T-helper 2 cell (primary cell): ENCODE results near the gene TAF1C.

ENCODE experiments used
- DNase-seq, 5 experiments: peaks; one replicate each; pipeline versions ENCODE4 v3.0.0 to v3.0.0-alpha.2; 2012 to 2022

The TAF1C gene

DNA sequence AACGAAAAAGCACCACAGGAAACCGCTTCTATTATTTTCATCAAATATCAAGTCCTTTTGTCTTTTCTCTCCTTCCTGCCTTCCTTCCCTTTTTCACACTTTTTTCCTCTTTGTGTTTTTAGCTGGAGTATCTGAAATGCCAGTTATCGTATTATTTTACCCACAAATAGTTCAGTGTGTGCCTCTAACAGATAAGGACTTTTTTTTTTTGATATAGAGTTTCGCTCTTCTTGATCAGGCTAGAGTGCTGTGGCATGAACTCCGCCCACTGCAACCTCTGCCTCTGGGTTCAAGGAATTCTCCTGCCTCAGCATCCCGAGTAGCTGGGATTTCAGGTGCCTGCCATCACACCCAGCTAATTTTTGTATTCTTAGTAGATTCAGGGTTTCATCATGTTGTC, 31.1 kb downstream of the TAF1C start:
- no peak for DNase-seq

DNA sequence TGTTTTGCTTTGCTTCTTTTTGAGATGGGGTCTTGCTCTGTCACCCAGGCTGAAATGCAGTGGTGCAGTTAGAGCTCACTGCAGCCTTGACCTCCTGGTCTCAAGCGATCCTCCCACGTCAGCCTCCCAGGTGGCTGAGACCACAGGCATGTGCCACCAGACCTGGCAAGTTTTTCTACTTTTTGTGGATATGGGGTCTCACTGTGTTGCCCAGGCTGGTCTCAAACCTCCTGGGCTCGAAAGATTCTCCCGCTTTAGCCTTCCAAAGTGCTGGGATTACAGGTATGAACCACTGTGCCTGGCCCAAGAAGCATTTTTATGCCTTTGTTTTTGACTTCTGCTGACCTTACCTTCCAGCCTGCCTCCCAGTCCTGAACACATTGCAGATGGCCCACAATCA, 31.6 kb downstream of the TAF1C start:
- DNase-seq, result no peak

DNA sequence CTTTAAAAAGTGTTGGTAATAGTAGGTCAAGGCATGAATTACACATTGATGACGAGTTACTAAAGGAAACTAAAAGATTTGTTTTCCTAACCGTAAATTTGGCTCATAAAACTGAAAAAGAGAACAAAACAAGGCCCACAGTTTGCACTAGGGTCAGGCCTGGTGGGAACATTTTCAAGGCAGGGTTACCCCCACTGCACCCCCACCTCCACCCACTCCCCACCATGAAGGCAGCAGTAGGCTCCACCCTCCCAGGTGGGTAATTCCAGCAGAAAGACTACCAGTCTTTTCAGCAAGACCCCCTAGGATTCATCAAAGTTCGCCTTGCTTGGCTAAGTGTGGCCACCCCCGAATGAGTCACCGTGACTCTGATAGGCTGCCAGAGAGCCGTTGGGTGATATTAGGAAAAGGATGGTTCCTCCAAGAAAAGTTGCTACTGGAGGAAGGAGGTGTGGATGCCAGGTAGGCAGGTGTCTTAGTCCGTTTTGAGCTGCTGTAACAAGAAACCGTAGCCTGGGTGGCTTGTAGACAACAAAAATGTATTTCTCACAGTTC, 33.1 kb downstream of the TAF1C start:
- DNase-seq, result no peak

DNA sequence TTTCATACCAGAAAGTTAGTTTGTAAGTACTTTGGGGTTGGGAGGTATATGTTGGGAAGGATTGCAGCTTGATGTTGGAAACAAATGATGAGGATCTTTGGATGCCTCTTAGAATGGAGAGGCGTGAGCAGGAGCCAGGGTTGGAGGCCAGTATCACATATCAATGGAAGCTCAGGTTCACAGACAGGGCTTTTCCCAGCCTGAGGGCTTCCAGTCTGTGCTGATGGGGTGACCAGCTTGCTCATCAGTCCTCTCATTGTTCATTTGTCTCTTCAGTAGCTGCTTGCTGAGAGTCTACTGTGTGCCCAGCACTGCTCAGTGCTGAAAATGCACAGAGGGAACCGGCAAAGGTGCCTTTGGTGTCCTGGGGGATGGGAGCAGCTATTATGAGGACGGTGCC, 35.9 kb downstream of the TAF1C start:
- no peak for DNase-seq

DNA sequence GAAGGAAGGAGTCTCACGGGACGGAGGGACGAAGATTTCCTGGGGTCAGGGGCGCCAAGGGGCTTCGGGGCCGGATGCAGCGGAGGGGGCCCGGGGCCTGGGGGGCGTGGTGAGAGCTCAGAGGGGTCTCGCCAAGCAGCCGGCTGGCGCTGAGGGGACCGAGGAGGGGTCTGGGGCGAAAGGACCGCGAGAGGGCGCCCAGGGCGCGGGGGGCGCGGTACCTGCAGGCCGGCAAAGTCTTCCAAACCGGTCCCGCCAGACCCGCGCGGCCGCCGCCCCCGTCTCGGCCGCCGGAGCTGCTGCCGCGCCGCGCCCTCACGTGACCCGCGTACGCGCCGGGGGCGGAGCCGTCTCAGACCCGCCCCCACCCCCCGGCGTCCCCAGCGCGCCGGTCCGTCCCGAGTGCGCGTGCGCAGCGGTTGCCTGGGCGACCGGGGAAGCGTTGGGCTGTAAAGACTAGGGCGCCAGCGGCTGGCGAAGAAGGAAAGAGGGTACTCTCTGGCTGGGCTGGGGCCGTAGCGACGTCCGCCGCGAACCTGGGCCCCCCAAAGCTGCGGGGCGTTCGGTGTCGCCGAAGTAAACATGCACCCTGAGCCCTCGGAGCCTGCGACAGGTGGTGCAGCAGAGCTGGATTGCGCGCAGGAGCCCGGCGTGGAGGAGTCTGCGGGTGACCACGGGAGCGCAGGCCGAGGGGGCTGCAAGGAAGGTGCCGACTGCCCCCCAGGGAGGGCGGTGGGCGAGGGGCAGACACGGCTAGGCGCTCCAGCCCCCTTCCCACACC, 41.8 kb downstream of the TAF1C start, which contains the start of the genes DNAAF1 and HSDL1:
Gene DNAAF1, plus strand, starts transcription at position 450 of the 781 bp plus-strand sequence. Its CDS starts 133 bp downstream, at position 583.
Gene HSDL1, minus strand, starts transcription at position 319 of the 781 bp plus-strand sequence. CDS start 13,856 bp downstream, outside the sequence.
- DNase-seq, result peak; percentile 90 to 96 (median 90)

DNA sequence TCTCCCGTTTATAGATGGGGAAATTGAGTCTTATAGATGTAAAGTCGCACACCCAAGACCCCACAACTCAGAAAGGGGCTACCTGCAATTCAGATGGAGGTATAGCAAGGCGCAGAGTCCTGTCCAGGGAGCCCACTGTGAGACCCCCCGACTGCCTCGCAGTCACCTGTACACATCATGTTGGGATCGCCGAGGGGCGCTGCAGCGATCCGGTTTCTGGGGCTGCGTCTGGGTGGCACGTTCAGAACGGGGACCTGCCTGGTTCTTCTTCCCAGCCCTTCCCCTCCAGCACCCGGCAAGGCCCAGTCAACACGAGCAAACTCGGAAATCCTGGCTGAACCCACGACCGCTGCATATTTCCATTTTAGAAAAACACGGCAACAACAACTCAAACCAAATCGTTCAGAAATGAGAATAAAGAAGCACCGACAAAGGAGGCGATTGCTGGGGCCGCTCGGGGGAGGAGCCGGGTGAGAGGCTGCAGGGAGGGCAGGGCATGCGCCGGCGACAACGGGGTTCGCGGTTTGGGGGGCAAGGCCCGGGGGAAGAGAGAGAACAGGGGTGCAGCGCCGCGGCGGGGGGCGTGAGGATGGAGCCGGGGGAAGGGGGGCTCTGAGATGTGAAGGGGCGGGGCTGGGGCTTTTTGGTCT, 42.5 kb downstream of the TAF1C start:
- DNase-seq, result peak; percentile 16 to 52 (median 28)

DNA sequence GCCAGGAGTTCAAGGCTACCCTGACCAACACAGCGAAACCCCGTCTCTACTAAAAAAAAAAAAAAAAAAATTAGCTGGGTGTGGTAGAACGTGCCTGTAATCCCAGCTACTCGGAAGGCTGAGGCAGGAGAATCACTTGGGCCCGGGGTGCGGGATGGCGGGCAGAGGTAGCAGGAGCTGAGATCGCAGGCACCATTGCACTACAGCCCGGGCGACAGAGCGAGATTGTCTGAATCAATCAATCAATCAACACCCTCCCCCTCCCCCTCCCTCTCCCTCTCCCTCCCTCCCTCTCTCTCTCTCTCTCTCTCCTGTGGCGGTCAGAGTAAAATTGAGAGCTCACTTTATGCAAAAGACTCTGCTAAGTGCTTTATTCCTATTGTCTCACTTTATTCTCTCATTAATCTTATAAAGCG, 43.1 kb downstream of the TAF1C start:
- peak in 1 of 5 experiments; percentile 52 for DNase-seq

DNA sequence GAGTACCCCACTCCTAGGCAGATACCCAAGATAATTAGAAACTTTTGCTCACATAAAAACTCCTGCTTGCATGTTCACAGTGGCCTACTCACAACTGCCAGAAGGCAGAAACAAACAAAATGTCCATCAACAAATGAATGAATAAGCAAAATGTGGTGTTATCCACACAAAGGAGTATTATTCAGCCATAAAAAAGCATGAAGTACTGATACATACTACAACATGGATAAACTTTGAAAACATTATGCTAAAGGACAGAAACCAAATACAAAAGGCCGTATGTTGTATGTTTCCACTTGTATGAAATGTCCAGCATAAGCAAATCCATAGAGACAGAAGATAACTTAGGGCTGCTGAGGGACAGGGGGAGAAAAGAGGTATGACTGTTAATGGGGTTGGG, 43.8 kb downstream of the TAF1C start:
- no peak for DNase-seq

DNA sequence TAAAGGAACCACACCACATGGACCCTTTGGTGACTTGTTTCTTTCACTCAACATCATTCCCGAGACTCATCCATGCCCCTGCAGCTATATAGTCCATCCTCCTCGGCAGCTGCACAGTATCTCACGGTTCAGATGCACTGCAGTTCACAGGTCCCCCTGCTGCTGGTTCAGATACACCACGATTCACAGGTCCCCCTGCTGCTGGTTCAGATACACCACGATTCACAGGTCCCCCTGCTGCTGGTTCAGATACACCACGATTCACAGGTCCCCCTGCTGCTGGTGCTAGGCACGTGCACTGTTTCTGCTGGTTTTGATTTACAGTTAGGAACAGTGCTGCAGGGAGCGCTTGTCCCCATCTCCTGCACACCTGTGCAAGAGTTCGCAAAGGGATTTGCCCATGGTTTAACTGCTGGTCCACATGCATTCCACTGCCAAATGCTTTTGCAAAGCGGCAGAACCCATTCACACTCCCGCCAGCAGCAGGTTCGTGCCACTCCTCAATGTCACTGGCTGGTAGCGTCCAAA, 45.6 kb downstream of the TAF1C start:
- peak in 1 of 5 experiments; percentile 37 for DNase-seq

DNA sequence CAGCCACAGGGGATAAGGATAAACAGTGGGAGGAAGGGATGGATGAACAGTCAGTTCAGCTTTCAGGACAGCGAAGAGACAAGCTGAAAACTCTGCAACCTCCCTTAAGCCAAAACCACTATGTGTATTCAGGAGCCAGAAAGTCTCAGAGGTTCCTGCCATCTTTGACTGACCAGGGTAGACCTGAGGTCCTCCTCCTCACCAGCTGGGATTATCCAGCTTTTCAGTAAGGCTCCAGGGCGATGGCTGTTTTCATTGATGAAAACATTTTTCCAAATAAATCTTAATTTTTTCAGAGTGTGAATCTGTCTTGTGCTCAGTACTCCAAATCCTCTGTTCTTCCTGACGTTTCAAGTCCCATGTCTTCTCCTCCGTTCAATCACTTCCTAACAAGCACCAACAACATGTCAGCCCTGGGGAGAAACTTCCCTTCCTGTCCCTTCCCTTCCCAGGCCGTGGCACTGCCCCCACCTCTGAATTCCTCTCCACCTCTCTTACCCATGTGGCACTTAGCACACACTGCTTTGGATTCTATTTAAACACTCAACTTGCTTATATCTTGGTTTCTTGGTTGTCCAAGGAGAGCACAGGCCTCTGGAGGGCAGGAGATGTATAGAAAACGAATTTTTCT, 47.1 kb downstream of the TAF1C start:
- DNase-seq, result no peak

DNA sequence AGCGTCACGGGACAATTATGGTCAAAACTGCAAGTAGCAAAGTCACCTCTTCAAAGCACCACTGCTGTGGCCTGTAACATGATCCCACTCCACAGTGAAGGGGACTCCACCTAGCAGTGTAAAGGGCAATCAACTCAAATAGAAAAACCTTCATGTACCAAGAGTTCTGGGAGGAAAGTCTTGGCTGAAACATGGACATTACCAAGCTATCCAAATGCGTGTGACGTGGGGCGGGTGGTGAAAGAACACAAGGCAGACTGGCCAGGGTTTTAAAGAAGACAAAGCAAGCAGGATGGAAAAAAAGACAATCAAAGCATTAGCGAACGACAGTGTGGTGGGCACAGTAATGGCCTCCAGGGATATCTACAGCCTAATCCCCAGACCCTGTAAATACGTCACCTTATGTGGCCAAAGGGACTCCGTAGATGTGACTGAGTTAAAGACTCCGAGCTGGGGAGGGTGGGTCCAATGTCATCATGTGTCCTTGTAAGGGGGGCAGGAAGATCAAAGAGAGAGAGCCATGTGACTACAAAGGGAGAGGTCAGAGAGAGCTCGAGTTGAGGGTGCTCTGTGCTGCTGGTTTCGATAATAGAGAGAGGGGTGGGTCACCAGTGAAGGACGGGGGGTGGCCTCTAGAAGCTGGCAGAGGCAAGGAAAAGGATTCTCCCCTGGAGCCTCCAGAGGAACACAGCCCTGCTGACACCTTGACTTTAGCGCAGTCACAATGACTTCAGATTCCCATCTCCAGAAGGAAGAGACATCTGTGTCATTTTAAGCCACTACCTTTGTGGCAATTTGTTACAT, 47.8 kb downstream of the TAF1C start:
- DNase-seq, result peak in 1 of 5 experiments; percentile 81

DNA sequence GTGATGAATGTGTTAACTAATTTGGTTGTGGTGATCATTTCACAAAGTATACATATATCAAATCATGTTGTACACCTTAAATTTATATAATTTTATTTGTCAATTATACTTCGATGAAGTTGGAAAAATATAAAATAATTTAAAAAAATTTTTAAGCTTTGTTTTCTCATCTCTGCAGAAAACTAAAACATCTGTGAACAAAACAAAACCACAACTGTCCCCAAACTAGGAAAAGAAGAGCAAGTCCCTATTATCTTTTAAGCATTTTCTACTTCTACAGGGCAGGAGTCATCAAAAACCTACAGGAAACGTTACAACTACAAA, 48.4 kb downstream of the TAF1C start:
- DNase-seq, result no peak

DNA sequence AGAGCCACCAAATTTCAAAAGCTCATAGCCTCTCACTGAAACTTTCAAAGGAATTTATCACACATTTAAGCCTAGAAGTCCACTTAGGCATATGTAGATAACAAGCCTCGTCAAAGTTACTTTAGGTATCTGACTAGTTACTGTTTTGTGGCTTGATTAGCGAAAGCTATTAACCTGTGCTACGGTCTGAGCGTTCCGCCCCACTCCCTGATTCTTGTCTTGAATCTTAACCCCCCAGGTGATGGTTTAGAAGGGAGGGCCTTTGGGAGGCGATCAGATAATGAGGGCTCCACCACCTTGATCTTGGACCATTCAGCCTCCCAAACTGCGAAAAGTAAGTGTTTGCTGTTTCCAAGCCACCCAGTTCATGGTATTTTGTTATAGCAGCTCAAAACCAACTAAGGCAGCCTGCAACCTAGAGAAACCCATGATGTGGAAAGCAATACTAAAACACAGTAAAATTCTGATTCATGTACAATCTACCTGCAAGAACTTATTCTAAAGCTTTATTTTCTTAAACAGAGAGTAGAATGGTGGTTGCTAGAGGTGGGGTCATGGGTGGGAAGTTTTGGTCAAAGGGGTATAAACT, 49.0 kb downstream of the TAF1C start:
- no peak for DNase-seq

DNA sequence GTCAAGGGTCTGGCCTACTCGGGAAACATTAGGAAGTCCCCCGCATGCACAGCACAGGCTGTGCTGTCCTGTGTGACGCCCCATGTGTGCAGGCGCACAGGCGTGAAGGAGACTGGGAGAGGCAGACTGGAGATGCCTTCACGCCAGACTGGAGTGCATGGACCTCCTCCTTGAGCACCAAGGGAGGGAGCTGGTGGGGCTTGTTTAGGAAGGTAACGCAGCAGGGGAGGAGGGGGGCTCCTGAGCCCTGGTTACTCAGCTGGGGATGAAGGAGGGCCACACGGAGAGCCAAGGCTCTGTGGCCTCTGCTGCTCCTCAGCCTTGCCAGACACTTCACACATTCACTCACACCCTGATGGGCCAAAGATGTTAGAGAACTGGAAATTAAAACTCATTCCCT, 49.6 kb downstream of the TAF1C start:
- no peak for DNase-seq

DNA sequence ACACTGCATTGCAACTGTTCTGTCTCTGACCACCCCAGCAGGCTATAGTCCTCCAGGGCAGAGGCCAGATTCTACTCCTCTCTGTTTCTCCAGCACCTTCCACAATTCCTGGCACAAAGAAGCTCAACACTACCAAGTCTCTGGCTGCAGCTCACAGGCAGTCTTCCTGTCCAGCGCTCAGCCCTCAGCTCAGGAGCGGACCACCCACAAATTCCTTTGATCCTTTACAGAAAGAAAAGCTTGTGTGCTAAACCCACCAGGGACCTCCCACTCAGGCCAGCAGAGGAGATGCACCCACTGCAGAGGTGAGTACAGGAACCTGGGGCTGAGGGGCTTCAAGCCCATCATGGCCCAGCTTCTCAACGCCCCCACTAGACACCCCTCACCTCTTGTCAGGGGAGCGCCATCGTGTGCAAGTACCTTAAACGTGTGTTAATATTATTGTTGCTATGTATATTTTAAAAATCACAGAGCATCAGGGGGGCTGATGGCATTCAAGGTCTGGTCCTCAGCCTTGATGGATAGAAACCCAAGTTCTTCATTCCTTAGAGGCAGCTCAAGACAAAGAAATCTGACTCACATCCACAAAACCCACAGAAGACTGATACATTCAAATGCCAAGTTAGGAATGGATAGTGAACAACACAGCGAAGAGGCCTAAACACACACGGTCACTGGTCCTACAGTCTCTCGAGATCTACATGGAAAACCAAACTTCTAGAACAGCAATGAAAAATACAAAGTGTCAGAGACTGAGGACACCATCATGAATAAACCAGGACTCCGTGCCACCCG, 50.3 kb downstream of the TAF1C start:
- no peak for DNase-seq

DNA sequence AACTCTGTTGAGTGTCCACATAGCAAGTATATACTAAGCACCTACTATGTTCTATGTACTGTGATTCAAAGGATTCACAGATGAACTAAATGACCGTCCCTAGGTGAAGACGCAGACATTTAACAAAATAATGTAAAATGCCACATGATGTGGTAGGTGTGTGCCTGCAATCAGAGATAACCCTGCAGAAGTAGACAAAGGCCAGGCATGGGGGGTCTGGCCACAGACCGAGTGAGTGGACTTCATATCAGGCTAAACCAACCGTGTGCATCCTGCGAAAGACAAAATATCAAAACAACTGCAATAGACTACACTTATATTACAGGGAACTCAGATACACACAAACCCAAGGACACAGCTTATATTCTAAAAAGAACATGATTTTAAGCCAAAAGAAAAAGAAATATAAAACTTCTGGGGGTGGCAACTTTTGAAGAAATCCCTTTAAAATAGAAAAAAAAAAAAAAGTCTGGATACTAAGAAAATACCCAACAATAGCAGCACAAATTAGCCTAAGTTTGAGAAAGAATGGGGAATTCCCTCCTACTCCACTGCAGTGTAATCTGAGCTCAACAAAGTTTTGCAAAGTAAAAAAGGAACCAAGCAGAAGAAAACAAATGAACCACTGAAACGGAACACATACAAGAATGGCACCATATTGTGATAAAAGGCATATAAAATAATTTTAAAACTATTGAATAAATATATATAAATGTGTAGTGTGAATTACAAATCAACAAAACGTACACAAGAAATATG, 54.2 kb downstream of the TAF1C start:
- no peak for DNase-seq

DNA sequence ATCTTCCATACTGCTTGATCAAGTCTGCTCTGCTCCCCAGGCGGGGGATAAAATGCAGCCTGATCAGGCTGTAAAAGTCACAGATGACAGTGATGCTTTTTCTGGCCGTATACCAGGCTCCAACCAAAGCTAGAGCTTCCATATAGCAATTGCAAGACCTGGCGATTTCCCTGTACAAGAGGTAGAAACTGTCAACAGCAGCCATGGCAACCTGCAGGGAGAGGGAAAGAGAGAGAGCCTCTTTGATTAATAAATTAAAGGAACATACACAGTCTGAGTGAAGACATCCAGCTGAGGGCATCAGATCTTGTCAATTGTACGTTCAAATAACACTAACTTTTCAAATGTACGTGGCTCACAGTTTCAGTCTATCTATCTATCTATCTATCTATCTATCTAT, 55.7 kb downstream of the TAF1C start:
- DNase-seq, result no peak
